Hematopoietic multipotent progenitor cell (in vitro differentiated cells): Measurements from ENCODE around the gene ZNF544. TPM values are rescaled to one million over a fixed set of nuclear protein-coding genes. Genes with fewer than 3 reads are reported as not detected.
"Not testable (repeated sequence)": the region's sequence is repeated elsewhere in the genome, so short reads cannot be mapped to it uniquely, and the experiment has no call there.

ENCODE experiments used
- DNase-seq, 3 donors: peaks; one replicate each; pipeline ENCODE4 v3.0.0-alpha.2; 2011 to 2015; ENCODE audit warnings: low read depth in 2 of 3, low spot score in 2 of 3
- total RNA-seq: library from RNA; depleted of rRNA; stranded (reverse); fragments of >200 nt; gene quantifications from one replicate; pipeline ENCODE4 v1.2.3, GENCODE V29; 2012

The ZNF544 gene
- total RNA-seq, 1 donor: 57.1 TPM

DNA sequence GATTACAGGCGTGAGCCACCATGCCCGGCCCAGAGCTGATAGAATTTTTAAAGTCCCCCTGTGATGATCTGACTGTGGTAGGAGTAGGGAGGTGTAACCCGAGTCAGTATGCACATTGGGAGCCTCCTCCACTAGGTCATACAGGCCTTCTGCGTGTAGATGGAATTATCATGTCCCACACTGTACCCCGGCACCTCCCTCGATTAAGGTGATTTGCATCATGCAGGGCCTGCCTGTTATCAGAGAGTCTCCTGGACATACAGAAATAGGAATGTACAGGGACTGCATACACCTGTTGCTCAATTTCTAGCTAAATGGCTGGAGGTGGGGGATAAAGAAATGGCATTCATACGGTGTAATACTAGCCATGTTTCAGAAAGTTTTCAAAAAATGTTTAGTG, 75.5 kb downstream of the ZNF544 start:
- DNase-seq: no peak

DNA sequence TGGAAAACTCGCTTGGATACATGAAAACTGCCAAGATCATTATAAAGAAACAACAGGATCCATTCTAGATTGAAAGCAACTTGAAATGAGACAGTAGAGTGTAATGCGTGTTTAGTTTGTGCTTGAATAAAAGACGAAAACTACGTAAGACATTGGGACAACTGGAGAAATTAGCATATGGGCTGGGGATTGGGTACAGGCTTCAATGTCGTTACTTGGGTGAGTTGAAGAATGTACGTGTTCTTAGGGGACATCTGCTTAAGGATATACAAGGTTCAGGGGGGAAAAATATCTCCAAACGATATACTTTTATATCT, 76.0 kb downstream of the ZNF544 start:
- no peak for DNase-seq

- peak; percentile 86 to 99 (median 99) for DNase-seq
Measured at GRCh38 chr19:58305065-58305931, 76.6 kb downstream of the ZNF544 start, which contains the start of gene ERVK3-1. Gene ERVK3-1, plus strand, starts transcription at chr19:58305377. Its CDS starts 6,792 bp downstream, at chr19:58312169.

GRCh38 chr19:58305932-58306323, 77.2 kb downstream of the ZNF544 start:
- no peak for DNase-seq

DNA sequence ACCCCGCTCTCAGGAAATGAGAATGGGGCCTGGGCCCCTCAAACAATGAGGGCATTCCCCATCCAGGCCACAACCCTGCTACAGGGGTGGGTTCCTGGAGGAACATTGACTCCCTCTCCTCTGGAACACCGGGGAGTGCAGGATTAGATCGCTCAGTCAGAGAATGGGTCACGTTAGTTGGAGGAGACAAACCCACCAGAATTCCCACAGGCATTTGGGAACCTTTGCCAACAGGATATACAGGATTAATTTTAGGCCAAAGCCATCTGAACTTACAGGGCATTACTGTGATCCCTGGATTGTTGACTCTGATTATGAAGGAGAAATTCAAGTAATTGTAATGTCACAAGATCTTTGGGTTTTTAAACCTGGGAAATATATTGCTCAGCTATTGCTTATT, 79.0 kb downstream of the ZNF544 start:
- DNase-seq: no peak

DNA sequence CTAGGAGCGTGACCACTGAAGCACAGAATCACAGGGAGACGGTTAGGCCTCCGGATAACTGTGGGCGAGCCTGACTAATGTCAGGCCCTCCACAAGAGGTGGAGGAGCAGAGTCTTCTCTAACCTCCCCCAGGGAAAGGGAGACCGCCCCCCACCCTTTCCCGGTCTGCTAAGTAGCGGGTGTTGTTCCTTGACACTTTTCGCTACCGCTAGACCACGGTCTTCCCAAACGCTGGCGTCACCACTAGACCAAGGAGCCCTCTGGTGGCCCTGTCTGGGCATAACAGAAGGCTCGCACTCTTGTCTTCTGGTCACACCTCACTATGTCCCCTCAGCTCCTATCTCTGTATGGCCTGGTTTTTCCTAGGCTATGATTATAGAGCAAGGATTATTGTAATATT, 82.0 kb downstream of the ZNF544 start:
- DNase-seq: not testable (repeated sequence)

DNA sequence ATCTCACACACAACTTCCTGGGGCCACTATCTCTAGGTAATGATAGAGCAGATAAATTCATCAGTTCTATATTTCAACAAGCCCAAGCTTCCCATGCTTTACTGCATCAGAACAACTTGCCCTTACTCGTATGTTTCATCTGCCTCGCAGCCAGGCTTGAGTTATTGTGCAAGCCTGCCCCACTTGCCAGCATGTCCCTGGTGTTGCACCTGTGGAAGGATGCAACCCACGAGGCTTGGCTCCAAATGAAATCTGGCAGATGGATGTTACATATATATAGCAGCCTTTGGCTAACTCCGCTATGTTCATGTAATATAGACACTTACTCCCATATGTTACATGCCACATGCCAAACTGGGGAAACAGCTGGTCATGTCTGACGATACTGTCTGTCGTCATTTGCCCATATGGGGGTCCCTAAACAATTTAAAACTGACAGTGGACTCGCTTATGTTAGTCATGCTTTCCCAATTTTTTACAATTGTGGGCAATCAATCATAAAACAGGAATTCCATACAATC, 82.7 kb downstream of the ZNF544 start:
- DNase-seq: no peak

Other genes starting within 250 kb of the ZNF544 start
- gene ZNF606, start 226.1 kb upstream of the ZNF544 start, total RNA-seq: 25.9 TPM
- gene ZSCAN1, start 194.9 kb upstream of the ZNF544 start, total RNA-seq: 0.81 TPM
- gene ZNF135, start 169.6 kb upstream of the ZNF544 start, total RNA-seq: 14.8 TPM
- gene ZSCAN18, start 130.7 kb upstream of the ZNF544 start, total RNA-seq: 178 TPM
- gene ZNF329, start 78.1 kb upstream of the ZNF544 start, total RNA-seq: 9.4 TPM
- gene ZNF274, start 45.9 kb upstream of the ZNF544 start, total RNA-seq: 34.7 TPM
- 10.5 TPM for gene ZNF8, start 50.0 kb downstream of the ZNF544 start, total RNA-seq
- 49.0 TPM for gene ERVK3-1, start 76.5 kb downstream of the ZNF544 start, total RNA-seq
- gene ZSCAN22, start 98.1 kb downstream of the ZNF544 start, total RNA-seq: 3.0 TPM
- gene A1BG, start 124.6 kb downstream of the ZNF544 start, total RNA-seq: 10.0 TPM
- gene ZNF497, start 133.8 kb downstream of the ZNF544 start, total RNA-seq: 4.8 TPM
- 6.2 TPM for gene ZNF837, start 152.1 kb downstream of the ZNF544 start, total RNA-seq
- 7,116 TPM for gene RPS5, start 158.4 kb downstream of the ZNF544 start, total RNA-seq
- 0.81 TPM for gene RNF225, start 166.7 kb downstream of the ZNF544 start, total RNA-seq
- 11.3 TPM for gene ZNF584, start 179.7 kb downstream of the ZNF544 start, total RNA-seq
- gene ZNF132, start 211.2 kb downstream of the ZNF544 start, total RNA-seq: 5.9 TPM
- gene ZNF324B, start 222.7 kb downstream of the ZNF544 start, total RNA-seq: 19.1 TPM
- gene ZNF324, start 238.2 kb downstream of the ZNF544 start, total RNA-seq: 21.3 TPM
- 16.2 TPM for gene ZNF446, start 247.4 kb downstream of the ZNF544 start, total RNA-seq